ENCODE data around the gene CAPNS1.

The CAPNS1 gene

GRCh38 chr19:36196249-36196648, 56.4 kb downstream of the CAPNS1 start:
- no peak overlapping the region for H3K4me3 ChIP-seq (ENCODE audit: low read depth in 1 of 2, low read length in 2 of 2)
- H3K9me3 ChIP-seq (ENCODE audit: control insufficient read depth in 1 of 2, low read length in 2 of 2): no peaks in the 10 kb centered on the region
- peaks cover 14 to 21% of the 10 kb centered on the region in 2 donors for H3K36me3 ChIP-seq (ENCODE audit: control insufficient read depth in 1 of 2, insufficient read depth in 2 of 2, low read length in 2 of 2)
- H3K27me3 ChIP-seq (ENCODE audit: low read depth, low read length): no peaks in the 10 kb centered on the region
- no peaks in the 10 kb centered on the region for H3K4me1 ChIP-seq (ENCODE audit: control insufficient read depth in 1 of 2, insufficient read depth in 2 of 2, low read length in 2 of 2)
- H3K27ac ChIP-seq (ENCODE audit: low read length): no peak overlapping the region

DNA sequence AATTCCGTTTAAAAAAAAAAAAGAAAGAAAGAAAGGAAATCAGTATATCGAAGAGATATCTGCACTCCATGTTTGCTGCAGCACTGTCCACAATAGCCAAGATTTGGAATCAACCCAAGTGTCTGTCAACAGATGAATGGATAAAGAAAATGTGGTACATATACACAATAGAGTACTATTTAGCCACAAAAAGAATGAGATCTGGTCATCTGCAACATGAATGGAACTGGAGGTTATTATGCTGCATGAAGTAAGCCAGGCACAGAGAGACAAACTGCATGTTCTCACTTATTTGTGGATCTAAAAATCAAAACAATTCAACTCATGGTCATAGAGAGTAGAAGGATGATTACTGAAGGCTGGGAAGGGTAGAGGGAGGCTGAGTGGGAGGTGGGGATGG, 58.3 kb downstream of the CAPNS1 start:
- H3K27ac ChIP-seq (ENCODE audit: low read length): no peak overlapping the region
- peaks cover 14 to 25% of the 10 kb centered on the region in 2 donors for H3K36me3 ChIP-seq (ENCODE audit: control insufficient read depth in 1 of 2, insufficient read depth in 2 of 2, low read length in 2 of 2)
- no peaks in the 10 kb centered on the region for H3K4me1 ChIP-seq (ENCODE audit: control insufficient read depth in 1 of 2, insufficient read depth in 2 of 2, low read length in 2 of 2)
- no peaks in the 10 kb centered on the region for H3K27me3 ChIP-seq (ENCODE audit: low read depth, low read length)
- H3K9me3 ChIP-seq (ENCODE audit: control insufficient read depth in 1 of 2, low read length in 2 of 2): no peaks in the 10 kb centered on the region
- H3K4me3 ChIP-seq (ENCODE audit: low read depth in 1 of 2, low read length in 2 of 2): no peak overlapping the region

Measured in muscle layer of duodenum (tissue), 2 donors.